Measurements from ENCODE around the gene SNX6. TPM values are rescaled to one million over a fixed set of nuclear protein-coding genes. Genes with fewer than 3 reads are reported as not detected.

The SNX6 gene
- total RNA-seq, 1 experiment from 2014 or later = 69.3 TPM

GRCh38 chr14:34536951-34537676, 92.8 kb downstream of the SNX6 start:
- TF ChIP-seq CTCF (conservative IDR thresholded peaks at IDR 0.05) = no peak
- Histone ChIP-seq H4K8ac (replicated peaks; ENCODE audit: insufficient read length, low read depth, low read length) (no peak overlapping the region), H4K5ac (ENCODE audit: insufficient read length, low read depth, low read length) (no peak overlapping the region), H4K20me1 (ENCODE audit: control insufficient read depth, insufficient read depth, insufficient read length) (no peaks in the 10 kb centered on the region), H3K23ac (ENCODE audit: insufficient read length, low read depth, low read length) (no peak overlapping the region), H2BK120ac (ENCODE audit: low read depth, low read length, poor library complexity, severe bottlenecking) (no peak overlapping the region), H2AFZ (ENCODE audit: low read length) (no peak overlapping the region), H2BK12ac (ENCODE audit: insufficient read length, low read depth, low read length) (no peak overlapping the region), H3K23me2 (ENCODE audit: insufficient read length, low read depth, low read length, poor library complexity, severe bottlenecking) (no peaks in the 10 kb centered on the region), H3K9ac (ENCODE audit: extremely low read depth, insufficient read length, low read length) (no peak overlapping the region), H3K9me3 (ENCODE audit: control insufficient read depth, low read depth, low read length) (no peaks in the 10 kb centered on the region), H3T11ph (ENCODE audit: low read length) (no peak overlapping the region), H3K4me1 (ENCODE audit: insufficient read depth, low read length) (no peaks in the 10 kb centered on the region; the same call in 1 of the 2 replicates), H3K4me2 (ENCODE audit: insufficient read depth, insufficient read length, low read length) (no peak overlapping the region), H2BK20ac (ENCODE audit: low read depth, low read length, poor library complexity, severe bottlenecking) (no peak overlapping the region), H2BK15ac (ENCODE audit: low read depth, low read length) (no peak overlapping the region), H3K79me1 (ENCODE audit: insufficient read depth, low read depth, low read length, poor library complexity, severe bottlenecking) (no peaks in the 10 kb centered on the region), H3K27me3 (ENCODE audit: insufficient read depth, low read length) (no peaks in the 10 kb centered on the region), H4K91ac (ENCODE audit: insufficient read length, low read depth, low read length) (no peak overlapping the region), H3K14ac (ENCODE audit: insufficient read depth, low read length) (no peak overlapping the region), H3K56ac (ENCODE audit: insufficient read length, low read depth, low read length) (no peak overlapping the region), H3K18ac (ENCODE audit: insufficient read length, low read depth, low read length) (no peak overlapping the region), H2AK5ac (ENCODE audit: insufficient read length, low read length) (no peak overlapping the region), H2BK5ac (ENCODE audit: insufficient read length, low read length) (no peak overlapping the region), H3K79me2 (ENCODE audit: insufficient read depth, low read length) (0 out of 2 replicates have a peak, but pooled peaks cover 3% of the 10 kb centered on the region), H3K4ac (ENCODE audit: low read depth, low read length) (no peak overlapping the region), H3K27ac (ENCODE audit: insufficient read length, low read depth, low read length) (no peak overlapping the region)
- no peaks in the 10 kb centered on the region for H3K9me3 Mint-ChIP-seq
- H3K27me3 Mint-ChIP-seq (ENCODE audit: low read depth) = no peaks in the 10 kb centered on the region
- H3K4me1 Mint-ChIP-seq = peaks cover 8 to 11% of the 10 kb centered on the region in 2 experiments
- no CpG with 5 or more reads among the region's 4 CpGs for WGBS (ENCODE audit: extremely low coverage, insufficient read length, low lambda C conversion rate)
- no peak overlapping the region for H3K27ac Mint-ChIP-seq
- no peak for DNase-seq
- peaks cover 9 to 27% (median 21%) of the 10 kb centered on the region in 3 experiments; a peak in 5 of 7 replicates for H3K36me3 Mint-ChIP-seq (ENCODE audit: insufficient read depth in 1 of 3, low read depth in 3 of 3)
- H3K4me3 Mint-ChIP-seq = no peak overlapping the region

All from H9 (cell line).